HG02763 (cell line): ENCODE measurements around the gene HCAR2.
"Not testable (repeated sequence)": the region's sequence is repeated elsewhere in the genome, so short reads cannot be mapped to it uniquely, and the experiment has no call there.

Experiments used
- ATAC-seq: cut with Tn5 transposase; IDR thresholded peaks from one replicate; pipeline ENCODE4 v1.9.1; 2021; ENCODE audit warnings: mild to moderate bottlenecking, moderate library complexity; ENCODE audit not compliant: unreplicated experiment

Gene HCAR2

GRCh38 chr12:122721057-122721545 lies 17.9 kb upstream of the HCAR2 start:
- no peak for ATAC-seq

DNA sequence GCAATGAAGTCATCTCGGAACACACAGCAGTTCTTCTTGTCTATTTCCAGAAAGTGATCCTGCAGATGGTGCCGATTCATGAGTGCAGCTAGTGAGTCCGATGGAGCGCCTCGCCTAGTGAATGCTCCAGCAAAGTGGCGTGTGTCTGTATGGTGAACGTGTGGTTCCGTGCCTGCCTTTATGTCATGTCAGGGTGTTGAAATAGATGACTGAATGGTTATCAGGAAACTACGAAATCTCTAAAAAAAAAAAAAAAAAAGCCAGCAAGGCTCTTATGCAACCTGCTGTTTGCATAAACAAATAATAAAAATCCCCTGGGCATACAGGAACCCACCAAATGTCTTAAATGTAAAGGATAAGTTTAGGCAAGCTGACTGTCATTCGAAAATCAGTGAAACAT lies 13.5 kb upstream of the HCAR2 start, which contains the start of gene HCAR3:
Gene HCAR3, minus strand, starts transcription at position 154 of the 400 bp plus-strand sequence. Its CDS starts 74 bp downstream, at position 80.
- not testable (repeated sequence) for ATAC-seq

GRCh38 chr12:122715211-122715610 lies 12.1 kb upstream of the HCAR2 start:
- ATAC-seq: not testable (repeated sequence)

DNA sequence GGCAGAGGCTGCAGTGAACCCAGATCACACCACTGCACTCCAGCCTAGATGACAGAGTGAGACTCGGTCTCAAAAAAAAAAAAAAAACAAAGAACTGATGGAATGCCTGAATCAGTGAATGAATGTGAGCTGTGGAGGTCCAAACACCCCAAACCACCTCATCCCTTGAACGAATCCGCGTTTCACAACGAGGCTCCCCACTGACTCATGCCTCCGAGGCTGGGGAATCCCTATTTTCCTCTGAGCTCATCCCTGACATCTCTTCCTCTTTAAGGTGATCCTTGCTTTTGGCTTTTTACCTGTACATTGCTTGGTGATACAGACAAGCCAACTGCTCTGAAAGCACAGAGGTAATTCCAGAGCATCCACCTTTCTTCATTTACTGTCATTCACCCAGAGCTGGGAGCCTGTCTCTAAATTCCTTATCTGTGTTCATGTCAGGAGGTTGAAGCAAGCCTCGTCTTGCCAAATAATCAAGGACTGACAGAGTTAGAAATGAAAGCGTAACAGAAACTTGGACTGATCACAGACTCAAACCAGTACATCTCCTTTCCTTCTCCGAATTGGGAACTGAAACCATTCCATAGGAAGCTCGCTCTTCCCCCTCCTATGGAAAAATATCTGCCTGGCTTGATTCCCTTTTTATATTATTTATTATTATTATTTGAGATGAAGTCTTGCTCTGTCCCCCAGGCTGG lies 10.5 kb upstream of the HCAR2 start:
- not testable (repeated sequence) for ATAC-seq

DNA sequence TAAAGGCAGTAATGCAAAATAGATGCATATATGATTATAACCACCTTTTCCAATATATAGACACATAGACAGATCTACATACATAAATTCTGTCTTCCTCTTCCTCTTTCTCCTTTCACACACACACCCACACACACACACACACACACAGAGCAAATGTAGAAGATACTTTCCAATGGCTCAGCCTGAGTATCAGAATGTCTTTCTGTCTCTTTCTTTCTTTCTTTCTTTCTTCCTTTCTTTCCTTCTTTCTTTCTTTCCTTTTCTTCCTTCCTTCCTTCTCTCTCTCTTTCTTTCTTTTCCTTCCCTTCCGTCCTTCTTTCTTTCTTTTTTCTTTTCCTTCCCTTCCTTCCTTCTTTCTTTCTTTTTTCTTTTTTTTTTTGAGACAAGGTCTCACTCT lies 8.1 kb upstream of the HCAR2 start:
- not testable (repeated sequence) for ATAC-seq

GRCh38 chr12:122710341-122710740 lies 7.2 kb upstream of the HCAR2 start:
- ATAC-seq: not testable (repeated sequence)

DNA sequence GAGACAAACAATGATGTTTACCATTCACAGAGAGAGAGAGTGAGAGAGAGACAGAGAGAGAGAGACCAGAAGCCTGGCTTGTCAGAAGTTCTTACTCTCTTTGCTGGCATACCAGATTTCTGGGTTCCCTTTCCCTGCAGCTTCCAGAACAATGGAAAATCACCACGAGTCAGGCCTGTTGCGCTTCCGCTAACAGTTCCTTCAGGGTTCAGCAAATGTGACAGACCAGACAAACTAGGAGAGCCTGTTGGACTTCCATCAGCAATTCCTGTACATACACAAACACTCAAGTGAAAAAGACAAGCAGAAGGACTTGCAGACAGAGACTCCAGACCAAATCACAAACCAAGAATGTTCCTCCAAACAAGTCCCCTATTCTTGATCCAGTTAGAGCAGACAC lies 6.1 kb upstream of the HCAR2 start:
- ATAC-seq: not testable (repeated sequence)

- ATAC-seq: not testable (repeated sequence)
Measured at GRCh38 chr12:122703841-122704240, 684 bp upstream of the HCAR2 start.

GRCh38 chr12:122701481-122701880 lies 1.7 kb downstream of the HCAR2 start:
- not testable (repeated sequence) for ATAC-seq

DNA sequence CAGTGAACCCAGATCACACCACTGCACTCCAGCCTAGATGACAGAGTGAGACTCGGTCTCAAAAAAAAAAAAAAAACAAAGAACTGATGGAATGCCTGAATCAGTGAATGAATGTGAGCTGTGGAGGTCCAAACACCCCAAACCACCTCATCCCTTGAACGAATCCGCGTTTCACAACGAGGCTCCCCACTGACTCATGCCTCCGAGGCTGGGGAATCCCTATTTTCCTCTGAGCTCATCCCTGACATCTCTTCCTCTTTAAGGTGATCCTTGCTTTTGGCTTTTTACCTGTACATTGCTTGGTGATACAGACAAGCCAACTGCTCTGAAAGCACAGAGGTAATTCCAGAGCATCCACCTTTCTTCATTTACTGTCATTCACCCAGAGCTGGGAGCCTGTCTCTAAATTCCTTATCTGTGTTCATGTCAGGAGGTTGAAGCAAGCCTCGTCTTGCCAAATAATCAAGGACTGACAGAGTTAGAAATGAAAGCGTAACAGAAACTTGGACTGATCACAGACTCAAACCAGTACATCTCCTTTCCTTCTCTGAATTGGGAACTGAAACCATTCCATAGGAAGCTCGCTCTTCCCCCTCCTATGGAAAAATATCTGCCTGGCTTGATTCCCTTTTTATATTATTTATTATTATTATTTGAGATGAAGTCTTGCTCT lies 3.0 kb downstream of the HCAR2 start:
- not testable (repeated sequence) for ATAC-seq

DNA sequence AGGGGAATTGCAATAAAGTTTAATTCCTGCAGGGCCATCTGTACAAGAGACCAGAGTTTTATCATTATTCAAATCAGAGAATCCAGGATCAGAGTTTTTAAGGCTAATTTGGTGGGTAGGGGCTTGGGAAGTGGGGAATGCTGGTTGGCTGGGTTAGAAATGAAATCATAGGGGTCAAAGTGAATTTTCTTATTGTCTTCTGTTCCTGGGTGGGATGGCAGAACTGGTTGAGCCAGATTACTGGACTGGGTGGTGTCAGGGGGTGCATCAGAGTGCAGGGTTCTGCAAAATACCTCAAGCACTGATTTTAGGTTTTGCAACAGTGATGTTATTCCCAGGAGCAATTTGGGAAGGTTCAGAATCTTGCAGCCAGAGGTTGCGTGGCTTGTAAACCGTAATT lies 6.2 kb downstream of the HCAR2 start:
- ATAC-seq: not testable (repeated sequence)

DNA sequence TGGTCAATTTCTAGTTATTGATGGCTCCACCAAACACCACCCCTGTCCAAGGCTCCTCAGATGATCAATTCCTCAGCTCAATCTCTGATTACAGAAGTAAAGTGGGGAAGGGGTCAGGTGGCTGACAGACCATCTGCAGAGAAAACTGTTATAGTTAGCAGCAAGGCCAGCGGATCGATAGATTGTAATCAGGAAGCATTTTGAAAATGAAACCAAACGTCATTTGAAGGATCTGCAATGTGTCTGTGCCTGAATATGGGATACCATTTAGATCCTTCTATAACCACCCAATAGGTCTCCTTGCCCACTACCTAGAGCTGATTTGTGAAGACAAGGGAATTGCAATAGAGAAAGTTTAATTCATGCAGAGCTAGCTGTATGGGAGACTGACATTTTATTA lies 11.6 kb downstream of the HCAR2 start:
- ATAC-seq: no peak

- ATAC-seq: no peak
Measured at GRCh38 chr12:122688291-122688690, 14.9 kb downstream of the HCAR2 start.

DNA sequence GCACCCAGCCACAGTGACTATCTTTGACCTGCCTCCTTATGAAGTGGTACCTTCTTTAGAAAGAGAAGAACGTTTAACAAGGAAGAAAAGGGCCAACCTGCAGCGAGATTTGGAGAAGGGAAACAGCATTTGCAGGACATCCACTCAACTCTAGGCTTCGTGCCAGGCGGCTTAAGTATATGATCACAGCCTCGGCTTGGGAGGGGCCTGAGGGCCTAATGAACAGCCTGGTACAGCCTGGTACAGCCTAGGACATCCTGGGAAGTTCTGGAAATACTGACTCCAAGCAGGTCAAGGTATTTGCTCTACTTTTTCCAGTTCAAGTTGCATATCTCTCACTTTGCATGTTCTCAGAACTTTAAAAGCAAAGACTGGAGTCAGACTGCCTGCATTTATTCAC lies 16.1 kb downstream of the HCAR2 start:
- ATAC-seq: no peak

DNA sequence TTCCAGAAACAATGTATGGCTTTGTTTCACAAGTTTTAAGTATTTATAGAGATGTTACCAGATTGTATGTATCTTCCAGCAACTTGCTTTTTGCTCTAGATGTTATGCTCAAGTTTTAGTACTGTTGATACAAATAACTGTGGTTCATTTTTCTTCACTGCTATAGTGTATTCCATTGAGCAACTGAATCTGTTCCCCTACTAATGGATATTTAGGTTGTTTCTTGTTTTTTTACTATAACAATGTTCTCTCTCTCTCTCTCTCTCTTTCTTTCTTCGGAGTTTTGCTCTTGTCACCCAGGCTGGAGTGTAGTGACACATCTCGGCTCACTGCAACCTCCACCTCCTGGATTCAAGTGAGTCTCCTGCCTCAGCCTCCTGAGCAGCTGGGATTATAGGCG lies 16.6 kb downstream of the HCAR2 start:
- no peak for ATAC-seq

DNA sequence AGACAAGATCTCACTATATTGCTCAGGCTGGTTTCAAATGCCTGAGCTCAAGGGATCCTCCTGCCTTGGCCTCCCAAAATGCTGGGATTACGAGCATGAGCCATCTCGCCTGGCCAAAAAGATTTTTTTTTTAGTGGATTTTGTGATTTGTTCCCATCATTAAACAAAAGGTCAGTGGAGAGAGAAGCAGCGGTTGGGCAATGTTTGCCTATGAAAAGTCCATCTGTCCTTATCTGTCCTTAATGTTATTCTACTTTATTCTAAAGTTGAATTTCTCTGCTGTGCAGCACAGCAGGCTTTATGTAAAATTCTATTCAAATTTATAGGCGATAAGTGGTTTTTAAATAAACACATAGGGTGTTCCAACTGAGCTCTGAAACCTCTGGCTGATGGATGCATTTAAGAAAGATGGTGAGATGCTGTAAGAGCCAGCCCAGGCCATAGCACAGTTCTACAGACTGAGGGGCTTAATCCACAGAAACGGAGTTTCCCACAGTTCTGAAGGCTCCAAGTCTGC lies 18.8 kb downstream of the HCAR2 start:
- ATAC-seq: no peak

DNA sequence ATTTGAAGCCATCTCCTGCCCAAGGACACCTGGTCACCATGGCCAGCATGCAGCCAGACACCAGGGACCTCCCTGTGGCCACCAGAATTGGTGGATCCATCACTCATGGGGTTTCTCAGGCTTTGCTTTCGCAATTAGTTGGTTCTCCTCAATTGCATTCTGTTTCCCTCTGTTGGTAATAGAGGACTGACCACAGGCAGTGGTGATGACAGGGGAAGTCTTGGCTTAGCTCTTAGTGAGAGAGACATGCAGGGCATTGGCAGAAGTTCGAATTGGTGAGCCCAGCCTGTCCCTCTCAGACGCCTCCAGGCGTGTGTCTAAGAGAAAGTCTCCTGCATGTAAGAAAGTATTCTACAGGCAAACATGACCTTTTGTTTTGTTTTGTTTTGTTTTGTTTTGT lies 21.3 kb downstream of the HCAR2 start:
- ATAC-seq: no peak

DNA sequence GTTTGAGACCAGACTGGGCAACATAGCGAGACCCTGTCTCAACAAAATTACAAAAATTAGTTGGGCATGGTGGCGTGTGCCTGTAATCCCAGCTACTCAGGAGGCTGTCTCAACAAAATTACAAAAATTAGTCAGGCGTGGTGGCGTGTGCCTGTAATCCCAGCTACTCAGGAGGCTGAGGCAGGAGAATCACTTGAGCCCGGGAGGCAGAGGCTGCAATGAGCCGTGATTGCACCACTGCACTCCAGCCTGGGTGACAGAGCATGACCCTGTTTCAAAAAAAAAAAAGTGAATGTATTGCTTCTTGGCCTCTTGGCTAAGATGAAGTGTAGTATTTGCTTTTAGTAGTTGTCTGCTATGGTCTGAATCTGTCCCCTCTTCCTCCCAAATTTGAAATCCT lies 22.2 kb downstream of the HCAR2 start:
- not testable (repeated sequence) for ATAC-seq

- ATAC-seq: not testable (repeated sequence)
Measured at GRCh38 chr12:122676781-122677180, 26.4 kb downstream of the HCAR2 start.

- not testable (repeated sequence) for ATAC-seq
Measured at GRCh38 chr12:122676015-122676414, 27.1 kb downstream of the HCAR2 start.

- no peak for ATAC-seq
Measured at GRCh38 chr12:122672515-122672914, 30.6 kb downstream of the HCAR2 start.
